Head of caudate nucleus (tissue), 42 donors: Measurements from ENCODE around the gene LCN15.
"Not testable (repeated sequence)": the region's sequence is repeated elsewhere in the genome, so short reads cannot be mapped to it uniquely, and the experiment has no call there.

Experiments used
- DNase-seq, 42 donors: peaks; one replicate each; pipeline versions ENCODE4 v3.0.0 to v3.0.0-alpha.2; 2020 to 2021; ENCODE audit warnings: mixed read lengths in 7 of 42
- intact Hi-C: fragments of 100-400 bp; cut with DNase I; formaldehyde crosslinking; loops from one replicate; pipeline ENCODE4 v1.15.0; 2022

Gene LCN15

DNA sequence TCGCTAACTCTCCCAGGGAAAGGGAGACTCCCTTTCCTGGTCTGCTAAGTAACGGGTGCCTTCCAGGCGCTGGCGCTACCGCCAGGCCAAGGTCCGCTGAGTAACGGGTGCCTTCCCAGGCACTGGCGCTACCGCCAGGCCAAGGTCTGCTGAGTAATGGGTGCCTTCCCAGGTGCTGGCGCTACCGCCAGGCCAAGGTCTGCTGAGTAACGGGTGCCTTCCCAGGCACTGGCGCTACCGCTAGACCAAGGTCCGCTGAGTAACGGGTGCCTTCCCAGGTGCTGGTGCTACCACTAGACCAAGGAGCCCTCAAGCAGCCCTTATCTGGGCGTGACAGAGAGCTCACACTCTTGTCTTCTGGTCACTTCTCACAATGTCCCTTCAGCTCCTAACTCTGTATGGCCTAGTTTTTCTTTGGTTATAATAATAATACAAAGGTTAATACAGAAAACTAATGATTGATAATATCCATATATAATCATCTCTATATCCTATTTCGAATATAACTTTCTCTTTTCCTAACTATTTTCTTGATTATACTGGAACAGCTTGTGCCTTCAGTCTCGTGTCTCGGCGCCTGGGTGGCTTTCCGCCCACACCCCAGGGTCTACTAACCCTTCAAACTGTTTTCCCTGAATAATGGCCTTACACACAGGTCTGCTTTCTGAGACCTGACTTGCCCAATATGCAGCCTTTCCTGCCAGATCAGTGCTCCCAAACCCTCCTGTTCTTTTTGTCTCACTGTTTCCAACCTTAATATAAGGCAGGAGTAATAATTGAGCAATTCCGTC lies 21.4 kb upstream of the LCN15 start:
- intact Hi-C loops = loop anchor here (5.0 to 10.0 kb wide), 2 partner anchors 252 to 289 kb away; partner anchors contain the start of genes SAPCD2 and UAP1L1
- DNase-seq = not testable (repeated sequence)

DNA sequence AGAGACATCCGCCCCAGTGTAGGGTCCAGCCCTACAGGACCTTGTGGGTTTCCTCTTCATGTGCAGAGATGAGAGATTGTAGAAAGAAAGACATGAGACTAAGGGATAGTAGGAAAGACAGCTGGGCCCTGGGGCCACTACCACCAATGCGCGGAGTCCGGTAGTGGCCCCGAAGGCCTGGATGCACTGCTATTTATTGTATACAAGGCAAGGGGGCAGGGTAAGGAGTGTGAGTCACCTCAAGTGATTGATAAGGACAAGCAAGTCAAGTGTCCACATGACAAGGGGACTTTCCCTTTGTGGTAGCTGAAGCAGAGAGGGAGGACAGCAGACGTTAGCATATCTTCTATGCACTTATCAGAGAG lies 20.7 kb upstream of the LCN15 start:
- no peak for DNase-seq
- intact Hi-C loops = loop anchor here (5.0 to 10.0 kb wide), 2 partner anchors 252 to 290 kb away; partner anchors contain the start of genes SAPCD2 and UAP1L1

DNA sequence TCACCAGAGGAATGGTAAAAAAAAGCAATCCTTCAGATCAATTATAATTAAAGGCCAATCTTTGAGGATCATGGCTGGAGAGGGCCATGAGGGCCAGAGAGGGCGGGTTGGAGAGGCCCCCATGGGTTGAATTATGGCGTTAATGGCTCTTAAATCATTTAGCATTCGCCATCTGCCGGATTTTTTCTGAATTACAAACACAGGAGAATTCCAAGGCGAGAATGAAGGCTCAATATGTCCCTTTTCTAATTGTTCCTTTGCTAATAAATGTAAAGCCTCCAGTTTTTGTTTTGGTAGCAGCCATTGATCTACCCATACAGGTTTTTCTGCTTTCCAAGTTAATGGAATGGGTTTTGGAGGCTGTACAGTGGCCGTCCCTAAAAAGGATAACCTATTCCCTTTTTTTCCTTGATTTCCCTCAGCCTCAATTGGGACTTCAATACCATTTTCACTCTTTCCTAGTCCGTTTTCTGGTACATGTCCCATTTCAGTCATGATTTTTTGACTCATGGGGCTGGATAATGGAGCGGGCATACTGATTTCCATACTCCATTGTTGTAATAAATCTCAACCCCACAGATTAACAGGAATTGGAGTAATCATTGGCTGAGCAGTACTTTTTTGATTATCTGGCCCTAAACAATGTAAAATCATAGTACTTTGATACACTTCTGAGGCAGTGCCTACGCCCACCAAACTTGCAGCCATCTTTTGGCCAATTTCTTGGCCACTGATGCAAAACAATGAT lies 20.1 kb upstream of the LCN15 start:
- DNase-seq = peak in 15 of 42 donors; percentile 28 to 78 (median 47)
- intact Hi-C loops = loop anchor here (10.0 kb wide), 1 partner anchor 290 kb away; the partner anchor contains the start of genes SAPCD2 and UAP1L1

GRCh38 chr9:136782452-136782851 lies 18.1 kb upstream of the LCN15 start:
- intact Hi-C loops = loop anchor here (10.0 kb wide), 1 partner anchor 292 kb away; the partner anchor contains the start of genes SAPCD2 and UAP1L1
- no peak for DNase-seq

DNA sequence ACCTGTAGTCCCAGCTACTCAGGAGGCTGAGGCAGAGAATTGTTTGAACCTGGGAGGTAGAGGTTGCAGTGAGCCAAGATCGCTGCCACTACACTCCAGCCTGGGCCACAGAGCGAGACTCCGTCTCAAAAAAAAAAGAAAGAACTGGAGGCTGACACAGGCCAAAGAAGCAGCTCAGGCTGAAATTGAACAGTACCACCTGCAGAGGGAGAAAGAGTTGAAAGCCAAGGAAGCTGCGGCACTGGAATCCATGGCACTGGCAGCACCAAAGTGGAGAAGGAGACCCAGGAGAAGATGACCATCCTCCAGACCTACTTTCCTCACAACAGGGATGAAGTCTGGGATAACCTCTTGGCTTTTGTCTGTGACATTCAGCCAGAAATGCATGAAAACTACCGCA lies 15.5 kb upstream of the LCN15 start:
- intact Hi-C loops = loop anchor here (10.0 kb wide), 1 partner anchor 295 kb away; the partner anchor contains the start of genes SAPCD2 and UAP1L1
- DNase-seq = no peak

GRCh38 chr9:136777359-136777758 lies 13.0 kb upstream of the LCN15 start:
- intact Hi-C loops = no loop called here
- DNase-seq = no peak

- intact Hi-C loops = no loop called here
- DNase-seq = no peak
These were observed 12.6 kb upstream of the LCN15 start for GRCh38 chr9:136776947-136777346.

DNA sequence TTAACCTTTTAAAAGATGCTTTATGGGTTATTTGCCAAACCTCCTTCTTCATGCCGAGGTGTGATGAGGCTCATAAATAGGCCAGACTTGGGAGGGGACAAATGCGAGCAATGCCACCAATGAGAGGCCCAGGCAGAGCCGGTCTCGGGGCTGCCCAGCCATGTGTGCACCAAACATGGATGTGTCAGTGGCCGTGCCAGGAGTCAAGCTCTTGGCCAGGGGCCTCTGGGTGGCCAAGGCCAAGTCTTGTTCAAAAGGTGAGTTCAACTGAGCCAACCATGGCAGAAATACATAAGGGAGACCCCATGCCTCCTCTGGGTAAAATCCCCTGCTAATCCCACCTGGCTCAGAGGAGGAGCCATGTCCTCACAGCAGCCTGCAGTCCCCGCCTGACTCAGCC lies 10.9 kb upstream of the LCN15 start:
- intact Hi-C loops = no loop called here
- no peak for DNase-seq

DNA sequence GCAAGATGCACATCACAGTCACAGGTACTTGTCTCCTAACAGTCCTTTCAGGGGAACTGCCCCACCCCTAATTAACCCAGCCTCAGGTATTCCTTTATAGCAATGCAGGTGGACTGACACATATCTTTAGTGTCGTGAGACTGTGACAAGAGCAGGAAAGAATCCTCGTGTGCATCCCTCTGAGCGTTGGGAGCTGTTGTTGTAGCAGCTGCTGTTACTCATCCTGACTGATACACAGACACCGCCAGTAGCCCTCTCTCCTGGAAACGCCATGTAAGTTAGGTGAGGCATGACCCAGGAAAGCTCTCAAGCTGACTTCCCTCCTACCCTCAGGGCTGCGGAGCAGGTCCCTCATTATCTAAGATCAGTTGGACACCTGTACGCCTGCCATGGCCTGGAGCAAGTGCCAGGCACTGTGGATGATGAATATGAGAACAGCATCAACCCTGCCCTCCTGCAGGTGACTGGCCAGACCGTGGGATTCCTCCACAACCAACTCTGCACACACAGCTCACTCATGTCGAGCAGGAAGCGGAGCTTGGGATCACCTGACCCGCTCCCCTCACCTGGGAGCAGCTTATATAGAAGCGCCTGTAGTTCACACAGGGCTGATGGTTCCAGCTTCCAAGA lies 10.2 kb upstream of the LCN15 start:
- DNase-seq = no peak
- intact Hi-C loops = no loop called here

- DNase-seq = peak in 33 of 42 donors; percentile 22 to 69 (median 45)
- intact Hi-C loops = no loop called here
These were observed 9.2 kb upstream of the LCN15 start for GRCh38 chr9:136773386-136774044.

GRCh38 chr9:136771907-136772415 lies 7.6 kb upstream of the LCN15 start:
- intact Hi-C loops = no loop called here
- no peak for DNase-seq

- intact Hi-C loops = no loop called here
- peak in 32 of 42 donors; percentile 29 to 82 (median 50) for DNase-seq
These were observed 5.4 kb upstream of the LCN15 start for GRCh38 chr9:136769710-136770191.

- DNase-seq = peak in 41 of 42 donors; percentile 31 to 76 (median 57)
- intact Hi-C loops = not testable (repeated sequence)
These were observed 2.2 kb upstream of the LCN15 start for GRCh38 chr9:136766410-136767120.

- intact Hi-C loops, DNase-seq: not testable (repeated sequence)
These were observed 1.6 kb upstream of the LCN15 start for GRCh38 chr9:136765745-136766409.

GRCh38 chr9:136765041-136765440 lies 723 bp upstream of the LCN15 start:
- DNase-seq = no peak
- intact Hi-C loops = no loop called here

DNA sequence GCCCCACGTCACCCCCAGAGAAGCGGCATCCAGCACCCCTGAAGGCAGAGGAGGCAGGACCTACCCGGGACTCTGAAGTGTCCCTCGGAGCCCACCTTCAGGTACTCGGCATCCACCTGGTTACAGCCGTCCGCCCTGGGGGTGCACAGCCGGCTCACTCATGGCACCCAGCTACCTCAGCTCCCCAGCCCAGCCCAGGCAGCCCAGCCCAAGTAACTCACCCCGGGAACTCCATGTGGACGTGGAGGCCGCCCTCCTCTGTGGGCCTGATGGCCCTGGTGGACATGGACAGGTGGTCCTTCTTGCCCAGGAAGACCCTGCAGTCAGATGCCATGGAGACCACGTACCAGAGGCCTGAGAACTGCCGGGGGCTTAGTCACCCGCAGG lies 676 bp downstream of the LCN15 start:
- intact Hi-C loops = no loop called here

GRCh38 chr9:136762915-136763648 lies 1.2 kb downstream of the LCN15 start:
- peak in 1 of 42 donors; percentile 20 for DNase-seq
- intact Hi-C loops = no loop called here

More for the DNA sequence above, 676 bp downstream of the LCN15 start:
- DNase-seq = no peak
